GM12878 (cell line): ENCODE data around the gene KCNB1. TPM values are rescaled to one million over a fixed set of nuclear protein-coding genes. Genes with fewer than 3 reads are reported as not detected.

ENCODE experiments used
- ATAC-seq: fragments of 200-7000 bp; cut with Tn5 transposase; 3 replicates; pipeline ENCODE4 v1.9.1; 2020; ENCODE audit warnings: mild to moderate bottlenecking, moderate library complexity
- BruUV-seq: library from RNA; stranded (reverse); fragments of 400-500 nt; replicated peaks from 2 replicates; lab custom pipeline; 2021; lab: Mats Ljungman, UMichigan
- CTCF ChIA-PET: fragments of 300-600 bp; sonication (Branson Sonifier 250); formaldehyde crosslinking; extraction: SDS; loops from one replicate; lab custom pipeline; 2021; ENCODE audit warnings: inconsistent platforms; lab: Yijun Ruan, JAX
- POLR2A ChIA-PET: fragments of 350-600 bp; formaldehyde crosslinking; extraction: SDS; loops from one replicate; lab custom pipeline; 2021; ENCODE audit warnings: inconsistent platforms; lab: Charles Lee
- RAD21 ChIA-PET: fragments of 300-600 bp; sonication (Branson Sonifier 250); formaldehyde crosslinking; loops from one replicate; lab custom pipeline; 2023; ENCODE audit warnings: antibody characterized with exemption; ENCODE audit not compliant: unreplicated experiment; lab: Charles Lee
- SMC1A ChIA-PET: fragments of 300-600 bp; sonication (Branson Sonifier 250); formaldehyde crosslinking; loops from one replicate; lab custom pipeline; 2023; ENCODE audit not compliant: unreplicated experiment, uncharacterized antibody; lab: Charles Lee
- DNase-seq: peaks from one replicate; pipeline ENCODE4 v3.0.0-alpha.2; 2011; ENCODE audit warnings: low read depth, low spot score
- FAIRE-seq: peaks from 3 replicates; lab custom pipeline; 2011; peaks lifted over from hg19 to GRCh38; lab: Jason Lieb, UNC
- H2AFZ ChIP-seq: 2 replicates; pipeline ENCODE4 v1.6.0; 2011; ENCODE audit warnings: low read depth, low read length, control low read depth; ENCODE audit not compliant: control insufficient read depth
- H3K27ac ChIP-seq: 2 replicates; pipeline ENCODE4 v1.5.1; 2011; ENCODE audit warnings: control low read depth; ENCODE audit not compliant: control insufficient read depth, insufficient read depth
- H3K27me3 ChIP-seq, 2 experiments: replicated peaks in 1 of 2; 2 replicates each; pipeline versions ENCODE4 v1.6.0 to v1.6.1; 2011; ENCODE audit warnings: low read length in 1 of 2; ENCODE audit not compliant: control insufficient read depth in 2 of 2, insufficient read depth in 2 of 2
- H3K36me3 ChIP-seq, 2 experiments: 2 replicates each; pipeline ENCODE4 v1.5.1; 2011; ENCODE audit warnings: low read length in 1 of 2; ENCODE audit not compliant: control insufficient read depth in 2 of 2, insufficient read depth in 2 of 2
- H3K4me1 ChIP-seq: 2 replicates; pipeline ENCODE4 v1.6.1; 2011; ENCODE audit warnings: mild to moderate bottlenecking, low read length, moderate library complexity, mixed read lengths; ENCODE audit not compliant: control insufficient read depth, insufficient read depth
- H3K4me2 ChIP-seq: 2 replicates; pipeline ENCODE4 v1.6.0; 2011; ENCODE audit warnings: control low read depth; ENCODE audit not compliant: control insufficient read depth, insufficient read depth
- H3K4me3 ChIP-seq: fragments of 200-600 bp; sonication (generic); 2 replicates; pipeline ENCODE4 v1.5.1; 2016
- H3K79me2 ChIP-seq: 2 replicates; pipeline ENCODE4 v1.6.0; 2011; ENCODE audit warnings: low read length; ENCODE audit not compliant: control insufficient read depth, insufficient read depth
- H3K9ac ChIP-seq: 2 replicates; pipeline ENCODE4 v1.8.0; 2011; ENCODE audit warnings: low read length, control low read depth, mixed read lengths; ENCODE audit not compliant: control insufficient read depth, insufficient read depth
- H3K9me3 ChIP-seq: replicated peaks from 3 replicates; pipeline ENCODE4 v1.5.1; 2011; ENCODE audit warnings: mild to moderate bottlenecking, low read length; ENCODE audit not compliant: control insufficient read depth, insufficient read depth
- H4K20me1 ChIP-seq: 2 replicates; pipeline ENCODE4 v1.6.0; 2011; ENCODE audit not compliant: control insufficient read depth, insufficient read depth
- EP300 ChIP-seq, 2 experiments: fragments of 150-350 bp in 1 of 2; IDR thresholded peaks; 2 replicates each; pipeline ENCODE4 v1.6.1; 2011 to 2012; ENCODE audit warnings: low read depth in 2 of 2, low read length in 2 of 2, borderline replicate concordance in 1 of 2, improper control_type of control experiment in 1 of 2, inconsistent platforms in 1 of 2; ENCODE audit not compliant: control insufficient read depth in 1 of 2
- HDAC2 ChIP-seq: fragments of 200-600 bp; sonication (generic); IDR thresholded peaks from 2 replicates; pipeline ENCODE4 v1.6.1; 2017
- SIX5 ChIP-seq: IDR thresholded peaks from 2 replicates; pipeline ENCODE4 v1.6.1; 2011; ENCODE audit warnings: mild to moderate bottlenecking, low read depth, low read length, moderate library complexity; ENCODE audit not compliant: severe bottlenecking
- TCF3 ChIP-seq: IDR thresholded peaks from 2 replicates; pipeline ENCODE4 v1.6.1; 2012; ENCODE audit warnings: low read depth, mild to moderate bottlenecking, low read length, borderline replicate concordance; ENCODE audit not compliant: insufficient read depth
- USF1 ChIP-seq: IDR thresholded peaks from 2 replicates; pipeline ENCODE4 v1.6.1; 2011; ENCODE audit warnings: borderline replicate concordance, low read depth, mild to moderate bottlenecking, moderate library complexity, mixed read lengths, low read length; ENCODE audit not compliant: insufficient read depth; ENCODE audit errors: extremely low read length
- ZBTB33 ChIP-seq: fragments of 450-650 bp; IDR thresholded peaks from 2 replicates; pipeline ENCODE4 v1.6.1; 2017; ENCODE audit warnings: mild to moderate bottlenecking
- WGBS: methylation state at CpG from one replicate; pipeline ENCODE4 v1.1.6; 2016; ENCODE audit warnings: low lambda C conversion rate; ENCODE audit not compliant: insufficient replicate concordance, insufficient coverage; ENCODE audit errors: missing lambda C conversion rate; 5-methylcytosine and 5-hydroxymethylcytosine counted together
- in situ Hi-C: fragments of 300-500 bp; cut with MboI; formaldehyde crosslinking; loops from 9 replicates; pipeline ENCODE4 v1.14.3; 2018; ENCODE audit warnings: mixed read lengths
- intact Hi-C: fragments of 100-400 bp; cut with micrococcal nuclease; formaldehyde crosslinking; loops from one replicate; pipeline ENCODE4 v1.14.2; 2022; ENCODE audit not compliant: unreplicated experiment
- polyA plus RNA-seq, 11 experiments: library from polyadenylated mRNA; depleted of rRNA in 4 of 11; unstranded in 6 of 11; stranded (reverse) in 5 of 11; fragments of >200 nt; fragmentation: Nextera tagmentation in 4 of 11; fragmentation: Illumina TruSeq in 1 of 11; extraction: Ambion mirVana in 4 of 11; extraction: Trizol in 1 of 11; gene quantifications; 1 replicate in 1 of 11; 2 replicates in 10 of 11; pipeline versions ENCODE4 v1.2.1 to v1.2.3, GENCODE V29; 2011 to 2016; ENCODE audit warnings: inconsistent platforms in 2 of 11, missing spikeins in 2 of 11, low read depth in 1 of 11
- total RNA-seq, 4 experiments: library from RNA; depleted of rRNA in 3 of 4; stranded (reverse); fragments of >200 nt in 3 of 4; fragmentation: Illumina TruSeq in 1 of 4; extraction: Trizol in 1 of 4; gene quantifications; 2 replicates each; pipeline versions ENCODE4 v1.2.1 to v1.2.3, GENCODE V29; 2013 to 2021
- TF ChIP-seq, protein P1 (sequence below), 3 experiments: IDR thresholded peaks in 2 of 3; conservative IDR thresholded peaks in 1 of 3; 2 replicates each; pipeline ENCODE4 v1.5.1; 2011; ENCODE audit warnings: low read depth in 3 of 3, low read length in 3 of 3, mild to moderate bottlenecking in 3 of 3, control low read depth in 2 of 3, moderate library complexity in 2 of 3, inconsistent platforms in 1 of 3, mixed read lengths in 1 of 3; ENCODE audit not compliant: control insufficient read depth in 2 of 3, insufficient read depth in 1 of 3; ENCODE audit errors: extremely low read depth in 1 of 3
- TF ChIP-seq, protein P2 (sequence below): IDR thresholded peaks from 2 replicates; pipeline ENCODE4 v1.6.1; 2012; ENCODE audit warnings: low read length, inconsistent platforms
- TF ChIP-seq, protein P3 (sequence below): fragments of 450-650 bp; formaldehyde crosslinking; IDR thresholded peaks from 2 replicates; pipeline ENCODE4 v1.5.0; 2022; ENCODE audit warnings: mild to moderate bottlenecking, missing genetic modification characterization

Gene KCNB1
- total and polyA plus RNA-seq, 10 of the 15 experiments (the other 5 are each of a cell fraction or from before 2014, with no cell fraction given): 0.02 to 0.08 (median 0.03) TPM; not detected in 7

DNA sequence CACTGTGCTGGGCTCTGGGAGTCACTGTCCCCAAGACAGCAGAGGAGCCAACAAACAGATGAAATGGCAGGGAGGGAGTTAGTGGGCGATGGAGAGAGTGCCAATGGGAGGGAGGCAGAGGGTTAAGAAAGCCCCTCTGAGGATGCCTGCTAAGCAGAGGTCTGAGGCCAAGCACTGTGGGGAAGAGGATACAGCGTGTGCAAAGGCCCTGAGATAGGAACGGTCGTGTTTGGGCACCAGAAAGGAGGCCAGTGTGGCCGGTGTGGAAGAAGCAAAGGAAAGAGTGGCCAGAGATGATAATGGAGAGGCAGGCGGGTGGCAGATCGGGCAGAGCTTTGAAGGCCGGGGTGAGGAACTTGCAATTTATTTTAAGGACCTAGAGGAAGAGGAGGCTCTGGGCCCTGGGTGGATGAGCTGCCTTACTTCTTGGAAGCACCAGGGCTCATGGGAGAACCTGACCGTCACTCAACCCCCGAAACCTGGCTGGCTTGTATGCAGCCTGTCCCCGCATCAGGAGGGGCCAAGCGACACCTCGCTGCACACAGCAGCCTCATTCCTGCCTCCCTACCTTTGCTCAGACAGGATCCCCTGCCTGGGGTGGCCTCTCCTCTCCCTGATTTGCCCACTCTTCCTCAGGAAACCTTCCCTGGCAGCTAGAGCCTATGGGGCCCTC, 73.0 kb downstream of the KCNB1 start (continued):
- TF ChIP-seq, protein P1, sequence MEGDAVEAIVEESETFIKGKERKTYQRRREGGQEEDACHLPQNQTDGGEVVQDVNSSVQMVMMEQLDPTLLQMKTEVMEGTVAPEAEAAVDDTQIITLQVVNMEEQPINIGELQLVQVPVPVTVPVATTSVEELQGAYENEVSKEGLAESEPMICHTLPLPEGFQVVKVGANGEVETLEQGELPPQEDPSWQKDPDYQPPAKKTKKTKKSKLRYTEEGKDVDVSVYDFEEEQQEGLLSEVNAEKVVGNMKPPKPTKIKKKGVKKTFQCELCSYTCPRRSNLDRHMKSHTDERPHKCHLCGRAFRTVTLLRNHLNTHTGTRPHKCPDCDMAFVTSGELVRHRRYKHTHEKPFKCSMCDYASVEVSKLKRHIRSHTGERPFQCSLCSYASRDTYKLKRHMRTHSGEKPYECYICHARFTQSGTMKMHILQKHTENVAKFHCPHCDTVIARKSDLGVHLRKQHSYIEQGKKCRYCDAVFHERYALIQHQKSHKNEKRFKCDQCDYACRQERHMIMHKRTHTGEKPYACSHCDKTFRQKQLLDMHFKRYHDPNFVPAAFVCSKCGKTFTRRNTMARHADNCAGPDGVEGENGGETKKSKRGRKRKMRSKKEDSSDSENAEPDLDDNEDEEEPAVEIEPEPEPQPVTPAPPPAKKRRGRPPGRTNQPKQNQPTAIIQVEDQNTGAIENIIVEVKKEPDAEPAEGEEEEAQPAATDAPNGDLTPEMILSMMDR (IDR thresholded peaks at IDR 0.05 in 2 of 3, conservative IDR thresholded peaks at IDR 0.05 in 1 of 3; ENCODE audit: control insufficient read depth in 2 of 3, extremely low read depth in 1 of 3, insufficient read depth in 1 of 3, low read depth in 3 of 3, low read length in 3 of 3): no peak
- TF ChIP-seq ZBTB33: no peak

- Histone ChIP-seq H3K36me3 (no peaks in the 10 kb centered on the region), H4K20me1 (no peaks in the 10 kb centered on the region), H3K79me2 (no peaks in the 10 kb centered on the region), H3K9ac (no peak overlapping the region), H3K4me1 (no peaks in the 10 kb centered on the region), H3K4me2 (no peak overlapping the region), H3K4me3 (no peak overlapping the region), H3K27ac (no peak overlapping the region), H3K9me3 (no peaks in the 10 kb centered on the region), H2AFZ (no peak overlapping the region), H3K27me3 (peaks cover 0 to 2% of the 10 kb centered on the region in 2 experiments; a peak in 2 of 4 replicates)
- SMC1A ChIA-PET: no interaction called here
- FAIRE-seq (no peak), DNase-seq (no peak), ATAC-seq (no peak)
- RAD21 ChIA-PET: no interaction called here
- CTCF ChIA-PET: no interaction called here
- POLR2A ChIA-PET: no interaction called here
- WGBS: 45% methylated on average over 11 of the region's 11 CpGs
- in situ Hi-C loops: no loop called here
- intact Hi-C loops: no loop called here
- no TSS peak for BruUV-seq
- TF ChIP-seq EP300 (IDR thresholded peaks at IDR 0.05; ENCODE audit: borderline replicate concordance in 1 of 2, control insufficient read depth in 1 of 2, low read depth in 2 of 2, low read length in 2 of 2) (no peak), HDAC2 (no peak), SIX5 (no peak), USF1 (no peak), TCF3 (no peak)
- TF ChIP-seq, protein P2, sequence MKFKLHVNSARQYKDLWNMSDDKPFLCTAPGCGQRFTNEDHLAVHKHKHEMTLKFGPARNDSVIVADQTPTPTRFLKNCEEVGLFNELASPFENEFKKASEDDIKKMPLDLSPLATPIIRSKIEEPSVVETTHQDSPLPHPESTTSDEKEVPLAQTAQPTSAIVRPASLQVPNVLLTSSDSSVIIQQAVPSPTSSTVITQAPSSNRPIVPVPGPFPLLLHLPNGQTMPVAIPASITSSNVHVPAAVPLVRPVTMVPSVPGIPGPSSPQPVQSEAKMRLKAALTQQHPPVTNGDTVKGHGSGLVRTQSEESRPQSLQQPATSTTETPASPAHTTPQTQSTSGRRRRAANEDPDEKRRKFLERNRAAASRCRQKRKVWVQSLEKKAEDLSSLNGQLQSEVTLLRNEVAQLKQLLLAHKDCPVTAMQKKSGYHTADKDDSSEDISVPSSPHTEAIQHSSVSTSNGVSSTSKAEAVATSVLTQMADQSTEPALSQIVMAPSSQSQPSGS: no peak
- TF ChIP-seq, protein P3, sequence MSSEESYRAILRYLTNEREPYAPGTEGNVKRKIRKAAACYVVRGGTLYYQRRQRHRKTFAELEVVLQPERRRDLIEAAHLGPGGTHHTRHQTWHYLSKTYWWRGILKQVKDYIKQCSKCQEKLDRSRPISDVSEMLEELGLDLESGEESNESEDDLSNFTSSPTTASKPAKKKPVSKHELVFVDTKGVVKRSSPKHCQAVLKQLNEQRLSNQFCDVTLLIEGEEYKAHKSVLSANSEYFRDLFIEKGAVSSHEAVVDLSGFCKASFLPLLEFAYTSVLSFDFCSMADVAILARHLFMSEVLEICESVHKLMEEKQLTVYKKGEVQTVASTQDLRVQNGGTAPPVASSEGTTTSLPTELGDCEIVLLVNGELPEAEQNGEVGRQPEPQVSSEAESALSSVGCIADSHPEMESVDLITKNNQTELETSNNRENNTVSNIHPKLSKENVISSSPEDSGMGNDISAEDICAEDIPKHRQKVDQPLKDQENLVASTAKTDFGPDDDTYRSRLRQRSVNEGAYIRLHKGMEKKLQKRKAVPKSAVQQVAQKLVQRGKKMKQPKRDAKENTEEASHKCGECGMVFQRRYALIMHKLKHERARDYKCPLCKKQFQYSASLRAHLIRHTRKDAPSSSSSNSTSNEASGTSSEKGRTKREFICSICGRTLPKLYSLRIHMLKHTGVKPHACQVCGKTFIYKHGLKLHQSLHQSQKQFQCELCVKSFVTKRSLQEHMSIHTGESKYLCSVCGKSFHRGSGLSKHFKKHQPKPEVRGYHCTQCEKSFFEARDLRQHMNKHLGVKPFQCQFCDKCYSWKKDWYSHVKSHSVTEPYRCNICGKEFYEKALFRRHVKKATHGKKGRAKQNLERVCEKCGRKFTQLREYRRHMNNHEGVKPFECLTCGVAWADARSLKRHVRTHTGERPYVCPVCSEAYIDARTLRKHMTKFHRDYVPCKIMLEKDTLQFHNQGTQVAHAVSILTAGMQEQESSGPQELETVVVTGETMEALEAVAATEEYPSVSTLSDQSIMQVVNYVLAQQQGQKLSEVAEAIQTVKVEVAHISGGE (CRISPR knock-in tag): no peak
Observed at GRCh38 chr20:49408509-49409104, 73.9 kb downstream of the KCNB1 start.
